VCaP (cell line): ENCODE results near the gene LTBP3.

Experiments
- H3K27ac ChIP-seq: fragments of 450-650 bp; 2 replicates; pipeline ENCODE4 v1.5.1; 2017
- TF ChIP-seq, protein P1 (sequence below): fragments of 450-650 bp; conservative IDR thresholded peaks from 2 replicates; pipeline ENCODE4 v1.5.1; 2017; ENCODE audit warnings: mild to moderate bottlenecking, moderate library complexity

Gene LTBP3

DNA sequence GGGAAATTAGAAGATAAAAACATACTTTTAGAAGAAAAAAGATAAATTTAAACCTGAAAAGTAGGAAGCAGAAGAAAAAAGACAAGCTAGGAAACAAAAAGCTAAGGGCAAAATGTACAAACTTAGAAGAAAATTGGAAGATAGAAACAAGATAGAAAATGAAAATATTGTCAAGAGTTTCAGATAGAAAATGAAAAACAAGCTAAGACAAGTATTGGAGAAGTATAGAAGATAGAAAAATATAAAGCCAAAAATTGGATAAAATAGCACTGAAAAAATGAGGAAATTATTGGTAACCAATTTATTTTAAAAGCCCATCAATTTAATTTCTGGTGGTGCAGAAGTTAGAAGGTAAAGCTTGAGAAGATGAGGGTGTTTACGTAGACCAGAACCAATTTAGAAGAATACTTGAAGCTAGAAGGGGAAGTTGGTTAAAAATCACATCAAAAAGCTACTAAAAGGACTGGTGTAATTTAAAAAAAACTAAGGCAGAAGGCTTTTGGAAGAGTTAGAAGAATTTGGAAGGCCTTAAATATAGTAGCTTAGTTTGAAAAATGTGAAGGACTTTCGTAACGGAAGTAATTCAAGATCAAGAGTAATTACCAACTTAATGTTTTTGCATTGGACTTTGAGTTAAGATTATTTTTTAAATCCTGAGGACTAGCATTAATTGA is 58.3 kb downstream of the LTBP3 start:
- TF ChIP-seq, protein P1, sequence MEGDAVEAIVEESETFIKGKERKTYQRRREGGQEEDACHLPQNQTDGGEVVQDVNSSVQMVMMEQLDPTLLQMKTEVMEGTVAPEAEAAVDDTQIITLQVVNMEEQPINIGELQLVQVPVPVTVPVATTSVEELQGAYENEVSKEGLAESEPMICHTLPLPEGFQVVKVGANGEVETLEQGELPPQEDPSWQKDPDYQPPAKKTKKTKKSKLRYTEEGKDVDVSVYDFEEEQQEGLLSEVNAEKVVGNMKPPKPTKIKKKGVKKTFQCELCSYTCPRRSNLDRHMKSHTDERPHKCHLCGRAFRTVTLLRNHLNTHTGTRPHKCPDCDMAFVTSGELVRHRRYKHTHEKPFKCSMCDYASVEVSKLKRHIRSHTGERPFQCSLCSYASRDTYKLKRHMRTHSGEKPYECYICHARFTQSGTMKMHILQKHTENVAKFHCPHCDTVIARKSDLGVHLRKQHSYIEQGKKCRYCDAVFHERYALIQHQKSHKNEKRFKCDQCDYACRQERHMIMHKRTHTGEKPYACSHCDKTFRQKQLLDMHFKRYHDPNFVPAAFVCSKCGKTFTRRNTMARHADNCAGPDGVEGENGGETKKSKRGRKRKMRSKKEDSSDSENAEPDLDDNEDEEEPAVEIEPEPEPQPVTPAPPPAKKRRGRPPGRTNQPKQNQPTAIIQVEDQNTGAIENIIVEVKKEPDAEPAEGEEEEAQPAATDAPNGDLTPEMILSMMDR = no peak
- H3K27ac ChIP-seq = peak overlapping the region; percentile 100

DNA sequence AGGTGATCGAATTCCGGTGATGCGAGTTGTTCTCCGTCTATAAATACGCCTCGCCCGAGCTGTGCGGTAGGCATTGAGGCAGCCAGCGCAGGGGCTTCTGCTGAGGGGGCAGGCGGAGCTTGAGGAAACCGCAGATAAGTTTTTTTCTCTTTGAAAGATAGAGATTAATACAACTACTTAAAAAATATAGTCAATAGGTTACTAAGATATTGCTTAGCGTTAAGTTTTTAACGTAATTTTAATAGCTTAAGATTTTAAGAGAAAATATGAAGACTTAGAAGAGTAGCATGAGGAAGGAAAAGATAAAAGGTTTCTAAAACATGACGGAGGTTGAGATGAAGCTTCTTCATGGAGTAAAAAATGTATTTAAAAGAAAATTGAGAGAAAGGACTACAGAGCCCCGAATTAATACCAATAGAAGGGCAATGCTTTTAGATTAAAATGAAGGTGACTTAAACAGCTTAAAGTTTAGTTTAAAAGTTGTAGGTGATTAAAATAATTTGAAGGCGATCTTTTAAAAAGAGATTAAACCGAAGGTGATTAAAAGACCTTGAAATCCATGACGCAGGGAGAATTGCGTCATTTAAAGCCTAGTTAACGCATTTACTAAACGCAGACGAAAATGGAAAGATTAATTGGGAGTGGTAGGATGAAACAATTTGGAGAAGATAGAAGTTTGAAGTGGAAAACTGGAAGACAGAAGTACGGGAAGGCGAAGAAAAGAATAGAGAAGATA is 59.0 kb downstream of the LTBP3 start, which contains the start of gene MALAT1:
TSS of gene MALAT1 (plus strand) at position 69 of the 736 bp plus-strand sequence.
- peak within 1 kb of the TSS; percentile 100 for H3K27ac ChIP-seq
- TF ChIP-seq, protein P1 = no peak

DNA sequence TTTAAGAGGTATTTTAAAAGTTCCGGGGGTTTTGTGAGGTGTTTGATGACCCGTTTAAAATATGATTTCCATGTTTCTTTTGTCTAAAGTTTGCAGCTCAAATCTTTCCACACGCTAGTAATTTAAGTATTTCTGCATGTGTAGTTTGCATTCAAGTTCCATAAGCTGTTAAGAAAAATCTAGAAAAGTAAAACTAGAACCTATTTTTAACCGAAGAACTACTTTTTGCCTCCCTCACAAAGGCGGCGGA is 59.5 kb downstream of the LTBP3 start:
- peak overlapping the region; percentile 100 for H3K27ac ChIP-seq

DNA sequence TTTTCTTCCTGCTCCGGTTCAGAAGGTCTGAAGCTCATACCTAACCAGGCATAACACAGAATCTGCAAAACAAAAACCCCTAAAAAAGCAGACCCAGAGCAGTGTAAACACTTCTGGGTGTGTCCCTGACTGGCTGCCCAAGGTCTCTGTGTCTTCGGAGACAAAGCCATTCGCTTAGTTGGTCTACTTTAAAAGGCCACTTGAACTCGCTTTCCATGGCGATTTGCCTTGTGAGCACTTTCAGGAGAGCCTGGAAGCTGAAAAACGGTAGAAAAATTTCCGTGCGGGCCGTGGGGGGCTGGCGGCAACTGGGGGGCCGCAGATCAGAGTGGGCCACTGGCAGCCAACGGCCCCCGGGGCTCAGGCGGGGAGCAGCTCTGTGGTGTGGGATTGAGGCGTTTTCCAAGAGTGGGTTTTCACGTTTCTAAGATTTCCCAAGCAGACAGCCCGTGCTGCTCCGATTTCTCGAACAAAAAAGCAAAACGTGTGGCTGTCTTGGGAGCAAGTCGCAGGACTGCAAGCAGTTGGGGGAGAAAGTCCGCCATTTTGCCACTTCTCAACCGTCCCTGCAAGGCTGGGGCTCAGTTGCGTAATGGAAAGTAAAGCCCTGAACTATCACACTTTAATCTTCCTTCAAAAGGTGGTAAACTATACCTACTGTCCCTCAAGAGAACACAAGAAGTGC is 60.0 kb downstream of the LTBP3 start:
- H3K27ac ChIP-seq = peak overlapping the region; percentile 100
- TF ChIP-seq, protein P1 = no peak

More for the DNA sequence above, 59.5 kb downstream of the LTBP3 start:
- TF ChIP-seq, protein P1 = no peak

DNA sequence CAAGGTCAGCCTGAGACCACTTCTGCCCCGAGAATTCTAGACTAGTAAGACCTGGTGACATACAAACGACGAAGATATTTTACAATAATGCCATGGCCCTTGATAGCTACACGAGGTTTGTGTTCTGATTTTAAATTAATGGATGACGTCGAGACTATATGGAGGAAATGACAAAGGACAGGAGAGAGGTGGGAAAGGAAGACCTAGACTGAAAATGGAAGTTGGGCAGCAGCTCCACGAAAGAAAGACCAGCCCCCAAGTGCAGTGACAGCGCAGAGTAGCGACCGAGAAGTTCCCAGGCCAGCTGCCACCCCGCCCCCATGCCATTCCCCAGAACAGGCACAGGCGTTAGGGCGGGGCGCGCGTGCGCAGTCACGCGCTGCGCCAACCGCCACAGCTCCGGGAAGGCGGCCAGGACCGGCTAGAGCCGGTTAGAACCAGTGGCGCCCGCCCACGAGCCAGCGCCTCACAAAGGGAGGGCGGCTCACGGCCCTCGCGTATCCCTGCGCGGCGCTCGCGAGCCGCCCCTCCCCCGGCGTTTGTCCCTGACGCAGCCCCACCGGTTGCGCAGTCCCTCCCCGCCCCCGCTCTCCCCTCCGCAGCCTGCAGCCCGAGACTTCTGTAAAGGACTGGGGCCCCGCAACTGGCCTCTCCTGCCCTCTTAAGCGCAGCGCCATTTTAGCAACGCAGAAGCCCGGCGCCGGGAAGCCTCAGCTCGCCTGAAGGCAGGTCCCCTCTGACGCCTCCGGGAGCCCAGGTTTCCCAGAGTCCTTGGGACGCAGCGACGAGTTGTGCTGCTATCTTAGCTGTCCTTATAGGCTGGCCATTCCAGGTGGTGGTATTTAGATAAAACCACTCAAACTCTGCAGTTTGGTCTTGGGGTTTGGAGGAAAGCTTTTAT is 60.8 kb downstream of the LTBP3 start:
- H3K27ac ChIP-seq = peak overlapping the region; percentile 100
- TF ChIP-seq, protein P1 = no peak

DNA sequence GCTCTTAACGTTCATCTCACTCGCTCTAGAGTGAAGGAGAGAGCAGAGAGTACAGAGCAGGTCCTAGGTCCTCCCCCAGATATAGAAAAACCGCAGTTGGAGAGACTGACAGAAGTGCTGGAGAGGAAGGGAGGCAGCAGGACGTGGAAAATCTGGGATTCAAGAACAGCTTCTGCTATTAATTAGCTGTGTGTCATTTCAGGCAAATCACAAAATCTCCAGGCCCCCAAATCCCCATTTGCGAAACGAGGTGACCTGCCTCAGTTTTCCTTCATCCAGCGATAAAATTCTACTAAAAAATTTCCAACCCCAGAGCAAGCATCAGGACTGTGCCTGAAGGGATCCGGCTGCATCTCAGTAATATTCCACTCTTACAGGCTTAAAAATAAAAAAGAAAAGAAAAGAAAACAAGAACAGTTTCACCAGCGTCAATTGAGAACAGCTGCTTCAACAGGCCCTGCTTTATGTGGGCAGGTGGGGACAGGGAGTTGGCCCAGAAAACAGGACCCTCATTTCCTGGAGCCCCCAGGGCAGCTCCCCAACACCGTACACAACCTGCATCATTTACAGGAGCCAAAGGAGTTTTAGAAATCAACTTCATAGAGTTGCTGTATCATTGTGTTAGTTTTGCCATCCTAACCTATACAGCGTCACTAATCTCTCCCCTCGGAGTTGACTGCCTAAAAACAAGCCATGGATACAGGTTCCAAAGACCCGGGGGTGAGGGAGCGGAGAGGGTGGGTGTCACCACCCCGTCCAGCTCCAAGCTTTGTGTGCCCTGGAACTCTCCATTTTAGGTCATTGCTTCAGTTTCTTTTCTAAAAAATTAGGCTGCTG is 61.6 kb downstream of the LTBP3 start:
- peak overlapping the region; percentile 100 for H3K27ac ChIP-seq
- TF ChIP-seq, protein P1 = no peak
